OCI-LY1 (cell line): ENCODE results near the gene PIK3R1.

Experiments
- H2AFZ ChIP-seq: fragments of 200-600 bp; sonication (generic), shearing (Covaris generic); 2 replicates; pipeline ENCODE4 v1.6.0; 2014; ENCODE audit warnings: antibody characterized with exemption, mild to moderate bottlenecking, low read length
- H3F3A ChIP-seq: fragments of 200-600 bp; sonication (generic), shearing (Covaris generic); 2 replicates; pipeline ENCODE4 v1.6.0; 2014; ENCODE audit warnings: mild to moderate bottlenecking, antibody characterized with exemption, low read length, moderate library complexity; ENCODE audit not compliant: insufficient read depth
- H3K27ac ChIP-seq: fragments of 200-600 bp; sonication (generic); 2 replicates; pipeline ENCODE4 v1.5.1; 2014; ENCODE audit warnings: low read length, mixed run types, mild to moderate bottlenecking, low read depth; ENCODE audit not compliant: poor library complexity, severe bottlenecking
- H3K27me3 ChIP-seq: fragments of 200-600 bp; sonication (generic); 2 replicates; pipeline ENCODE4 v1.6.0; 2014; ENCODE audit warnings: antibody characterized with exemption, mild to moderate bottlenecking, low read length, moderate library complexity; ENCODE audit not compliant: insufficient read depth
- H3K36me3 ChIP-seq: fragments of 200-600 bp; sonication (generic); 2 replicates; pipeline ENCODE4 v1.6.1; 2014; ENCODE audit warnings: mild to moderate bottlenecking, antibody characterized with exemption, low read length, moderate library complexity, mixed read lengths; ENCODE audit not compliant: insufficient read depth
- H3K4me1 ChIP-seq: fragments of 200-600 bp; sonication (generic); 2 replicates; pipeline ENCODE4 v1.5.1; 2014; ENCODE audit warnings: mild to moderate bottlenecking, low read length, moderate library complexity; ENCODE audit not compliant: insufficient read depth, severe bottlenecking
- H3K4me2 ChIP-seq: fragments of 200-600 bp; sonication (generic), shearing (Covaris generic); 2 replicates; pipeline ENCODE4 v1.6.1; 2014; ENCODE audit warnings: low read length
- H3K4me3 ChIP-seq: fragments of 200-600 bp; sonication (generic); 2 replicates; pipeline ENCODE4 v1.5.1; 2014; ENCODE audit warnings: low read length, low read depth, mild to moderate bottlenecking, mixed read lengths; ENCODE audit not compliant: poor library complexity, severe bottlenecking
- H3K79me2 ChIP-seq: fragments of 200-600 bp; shearing (Covaris generic); 2 replicates; pipeline ENCODE4 v1.6.1; 2016; ENCODE audit warnings: mixed run types, low read length, mixed read lengths; ENCODE audit not compliant: insufficient read depth
- H3K9ac ChIP-seq: fragments of 200-600 bp; sonication (generic), shearing (Covaris generic); 2 replicates; pipeline ENCODE4 v1.6.1; 2014; ENCODE audit warnings: mild to moderate bottlenecking, low read length, mixed read lengths
- H3K9me2 ChIP-seq: fragments of 200-600 bp; sonication (generic), shearing (Covaris generic); 2 replicates; pipeline ENCODE4 v1.6.1; 2014; ENCODE audit warnings: low read depth, mild to moderate bottlenecking, low read length, mixed read lengths
- H3K9me3 ChIP-seq: fragments of 200-600 bp; shearing (Covaris generic); 2 replicates; pipeline ENCODE4 v1.6.1; 2014; ENCODE audit warnings: low read length, mixed read lengths
- H4K20me1 ChIP-seq: fragments of 200-600 bp; sonication (generic), shearing (Covaris generic); 2 replicates; pipeline ENCODE4 v1.6.0; 2016; ENCODE audit warnings: mild to moderate bottlenecking, low read length; ENCODE audit not compliant: insufficient read depth
- CTCF ChIP-seq: fragments of 200-600 bp; sonication (generic), shearing (Covaris generic); IDR thresholded peaks from 2 replicates; pipeline ENCODE4 v1.5.1; 2017; ENCODE audit warnings: mild to moderate bottlenecking, antibody characterized with exemption, low read length, moderate library complexity, mixed read lengths
- EZH2 ChIP-seq: fragments of 200-600 bp; sonication (generic), shearing (Covaris generic); IDR thresholded peaks from 2 replicates; pipeline ENCODE4 v1.8.0; 2017; ENCODE audit warnings: borderline replicate concordance, mixed run types, mild to moderate bottlenecking, antibody characterized with exemption, low read length, moderate library complexity, mixed read lengths

PIK3R1 gene

GRCh38 chr5:68170826-68171558 lies 44.6 kb upstream of the PIK3R1 start:
- Histone ChIP-seq H3K36me3 (no peaks in the 10 kb centered on the region), H2AFZ (no peak overlapping the region), H3K27ac (no peak overlapping the region), H3K79me2 (no peaks in the 10 kb centered on the region), H4K20me1 (no peaks in the 10 kb centered on the region), H3K27me3 (no peaks in the 10 kb centered on the region), H3K9me2 (no peaks in the 10 kb centered on the region), H3F3A (no peaks in the 10 kb centered on the region), H3K4me2 (no peak overlapping the region), H3K9ac (no peak overlapping the region), H3K4me1 (no peaks in the 10 kb centered on the region), H3K9me3 (no peaks in the 10 kb centered on the region), H3K4me3 (no peak overlapping the region)
- TF ChIP-seq EZH2: no peak
- TF ChIP-seq CTCF: no peak

- Histone ChIP-seq H3K4me1 (no peaks in the 10 kb centered on the region), H4K20me1 (no peaks in the 10 kb centered on the region), H3F3A (no peaks in the 10 kb centered on the region), H3K9ac (no peak overlapping the region), H3K36me3 (no peaks in the 10 kb centered on the region), H3K9me3 (no peaks in the 10 kb centered on the region), H3K9me2 (no peaks in the 10 kb centered on the region), H3K27ac (no peak overlapping the region), H3K79me2 (no peaks in the 10 kb centered on the region), H2AFZ (no peak overlapping the region), H3K27me3 (no peaks in the 10 kb centered on the region), H3K4me3 (no peak overlapping the region), H3K4me2 (no peak overlapping the region)
- no peak for TF ChIP-seq EZH2
- no peak for TF ChIP-seq CTCF
These were observed 43.2 kb upstream of the PIK3R1 start for GRCh38 chr5:68172314-68172713.

- Histone ChIP-seq H3K79me2 (no peaks in the 10 kb centered on the region), H3F3A (no peaks in the 10 kb centered on the region), H3K27me3 (no peaks in the 10 kb centered on the region), H3K27ac (no peak overlapping the region), H3K4me1 (no peaks in the 10 kb centered on the region), H3K9me3 (no peaks in the 10 kb centered on the region), H4K20me1 (no peaks in the 10 kb centered on the region), H3K36me3 (no peaks in the 10 kb centered on the region), H3K9me2 (no peaks in the 10 kb centered on the region), H2AFZ (no peak overlapping the region), H3K4me2 (no peak overlapping the region), H3K9ac (no peak overlapping the region), H3K4me3 (no peak overlapping the region)
- TF ChIP-seq CTCF (no peak), EZH2 (no peak)
These were observed 42.5 kb upstream of the PIK3R1 start for GRCh38 chr5:68173007-68173406.
